ENCODE results near the gene NUCB1. TPM values are rescaled to one million over a fixed set of nuclear protein-coding genes. Genes with fewer than 3 reads are reported as not detected.

NUCB1 gene
- total RNA-seq, 1 experiment from 2014 or later, result 153 TPM

DNA sequence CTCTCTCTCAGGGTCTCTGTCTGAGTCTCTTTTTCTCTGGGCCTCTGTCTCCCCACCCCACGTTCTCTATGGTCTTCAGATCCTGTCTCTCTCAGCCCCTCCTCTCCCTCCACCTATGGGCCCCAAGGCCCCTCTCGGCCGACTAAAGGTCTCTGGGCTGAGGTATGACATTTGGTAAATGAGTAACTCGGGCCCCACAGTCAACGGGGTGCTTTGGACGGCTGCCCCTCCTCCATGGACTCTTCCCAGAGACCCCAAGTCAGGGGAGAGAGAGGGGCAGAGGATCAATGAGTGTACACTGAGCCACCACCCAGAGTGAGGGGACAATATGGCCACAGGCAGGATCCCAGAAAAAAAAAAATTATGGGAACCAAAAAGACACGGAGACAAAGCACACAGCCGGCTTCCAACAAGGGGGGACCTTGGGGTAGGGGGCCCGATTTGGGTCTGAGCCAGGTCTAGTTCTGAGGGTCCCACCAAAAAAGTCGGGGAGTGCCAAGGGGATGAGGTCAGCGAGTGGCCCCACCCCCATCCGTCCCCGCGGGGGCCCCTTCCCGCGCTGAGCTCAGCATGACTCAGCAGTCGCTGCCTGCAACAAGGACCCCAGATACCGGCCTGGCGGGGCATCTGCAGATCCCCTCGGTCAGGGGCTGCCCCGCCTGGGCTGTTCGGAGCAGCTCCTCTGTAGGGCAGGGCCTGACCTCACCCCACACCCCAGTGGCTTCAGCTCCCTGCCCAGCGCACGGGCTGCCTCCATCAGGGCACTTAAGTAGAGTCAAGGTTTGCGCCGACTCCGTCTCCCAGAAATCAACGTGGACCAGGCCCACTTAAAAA lies 63.5 kb downstream of the NUCB1 start (continued):
- TF ChIP-seq, protein P1, sequence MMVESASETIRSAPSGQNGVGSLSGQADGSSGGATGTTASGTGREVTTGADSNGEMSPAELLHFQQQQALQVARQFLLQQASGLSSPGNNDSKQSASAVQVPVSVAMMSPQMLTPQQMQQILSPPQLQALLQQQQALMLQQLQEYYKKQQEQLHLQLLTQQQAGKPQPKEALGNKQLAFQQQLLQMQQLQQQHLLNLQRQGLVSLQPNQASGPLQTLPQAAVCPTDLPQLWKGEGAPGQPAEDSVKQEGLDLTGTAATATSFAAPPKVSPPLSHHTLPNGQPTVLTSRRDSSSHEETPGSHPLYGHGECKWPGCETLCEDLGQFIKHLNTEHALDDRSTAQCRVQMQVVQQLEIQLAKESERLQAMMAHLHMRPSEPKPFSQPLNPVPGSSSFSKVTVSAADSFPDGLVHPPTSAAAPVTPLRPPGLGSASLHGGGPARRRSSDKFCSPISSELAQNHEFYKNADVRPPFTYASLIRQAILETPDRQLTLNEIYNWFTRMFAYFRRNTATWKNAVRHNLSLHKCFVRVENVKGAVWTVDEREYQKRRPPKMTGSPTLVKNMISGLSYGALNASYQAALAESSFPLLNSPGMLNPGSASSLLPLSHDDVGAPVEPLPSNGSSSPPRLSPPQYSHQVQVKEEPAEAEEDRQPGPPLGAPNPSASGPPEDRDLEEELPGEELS (CRISPR knock-in tag; IDR thresholded peaks at IDR 0.05), result peak; percentile 50; the same call in 1 of the 2 replicates
- TF ChIP-seq, protein P2, sequence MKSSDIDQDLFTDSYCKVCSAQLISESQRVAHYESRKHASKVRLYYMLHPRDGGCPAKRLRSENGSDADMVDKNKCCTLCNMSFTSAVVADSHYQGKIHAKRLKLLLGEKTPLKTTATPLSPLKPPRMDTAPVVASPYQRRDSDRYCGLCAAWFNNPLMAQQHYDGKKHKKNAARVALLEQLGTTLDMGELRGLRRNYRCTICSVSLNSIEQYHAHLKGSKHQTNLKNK (CRISPR knock-in tag; IDR thresholded peaks at IDR 0.05), result 0 out of 2 replicates have a peak, but pooled peaks have one; percentile 38
- no peak for TF ChIP-seq TEAD4 (CRISPR knock-in tag; IDR thresholded peaks at IDR 0.05)
- TF ChIP-seq ZNF138 (CRISPR knock-in tag; conservative IDR thresholded peaks at IDR 0.05), result no peak
- peak; percentile 65; the same call in 1 of the 2 replicates for TF ChIP-seq ZNF232 (CRISPR knock-in tag; IDR thresholded peaks at IDR 0.05)
- TF ChIP-seq KAT7 (CRISPR knock-in tag; IDR thresholded peaks at IDR 0.05; ENCODE audit: borderline replicate concordance), result no peak
- TF ChIP-seq E2F5 (CRISPR knock-in tag; IDR thresholded peaks at IDR 0.05), result peak; percentile 90
- peak; percentile 48; the same call in 1 of the 2 replicates for TF ChIP-seq SP1 (CRISPR knock-in tag; conservative IDR thresholded peaks at IDR 0.05)
- TF ChIP-seq AR (CRISPR knock-in tag; IDR thresholded peaks at IDR 0.05), result no peak
- TF ChIP-seq IRF2 (CRISPR knock-in tag; IDR thresholded peaks at IDR 0.05; ENCODE audit: borderline replicate concordance, low read depth), result no peak
- no peak for TF ChIP-seq GABPB1 (CRISPR knock-in tag; IDR thresholded peaks at IDR 0.05)
- TF ChIP-seq, protein P3, sequence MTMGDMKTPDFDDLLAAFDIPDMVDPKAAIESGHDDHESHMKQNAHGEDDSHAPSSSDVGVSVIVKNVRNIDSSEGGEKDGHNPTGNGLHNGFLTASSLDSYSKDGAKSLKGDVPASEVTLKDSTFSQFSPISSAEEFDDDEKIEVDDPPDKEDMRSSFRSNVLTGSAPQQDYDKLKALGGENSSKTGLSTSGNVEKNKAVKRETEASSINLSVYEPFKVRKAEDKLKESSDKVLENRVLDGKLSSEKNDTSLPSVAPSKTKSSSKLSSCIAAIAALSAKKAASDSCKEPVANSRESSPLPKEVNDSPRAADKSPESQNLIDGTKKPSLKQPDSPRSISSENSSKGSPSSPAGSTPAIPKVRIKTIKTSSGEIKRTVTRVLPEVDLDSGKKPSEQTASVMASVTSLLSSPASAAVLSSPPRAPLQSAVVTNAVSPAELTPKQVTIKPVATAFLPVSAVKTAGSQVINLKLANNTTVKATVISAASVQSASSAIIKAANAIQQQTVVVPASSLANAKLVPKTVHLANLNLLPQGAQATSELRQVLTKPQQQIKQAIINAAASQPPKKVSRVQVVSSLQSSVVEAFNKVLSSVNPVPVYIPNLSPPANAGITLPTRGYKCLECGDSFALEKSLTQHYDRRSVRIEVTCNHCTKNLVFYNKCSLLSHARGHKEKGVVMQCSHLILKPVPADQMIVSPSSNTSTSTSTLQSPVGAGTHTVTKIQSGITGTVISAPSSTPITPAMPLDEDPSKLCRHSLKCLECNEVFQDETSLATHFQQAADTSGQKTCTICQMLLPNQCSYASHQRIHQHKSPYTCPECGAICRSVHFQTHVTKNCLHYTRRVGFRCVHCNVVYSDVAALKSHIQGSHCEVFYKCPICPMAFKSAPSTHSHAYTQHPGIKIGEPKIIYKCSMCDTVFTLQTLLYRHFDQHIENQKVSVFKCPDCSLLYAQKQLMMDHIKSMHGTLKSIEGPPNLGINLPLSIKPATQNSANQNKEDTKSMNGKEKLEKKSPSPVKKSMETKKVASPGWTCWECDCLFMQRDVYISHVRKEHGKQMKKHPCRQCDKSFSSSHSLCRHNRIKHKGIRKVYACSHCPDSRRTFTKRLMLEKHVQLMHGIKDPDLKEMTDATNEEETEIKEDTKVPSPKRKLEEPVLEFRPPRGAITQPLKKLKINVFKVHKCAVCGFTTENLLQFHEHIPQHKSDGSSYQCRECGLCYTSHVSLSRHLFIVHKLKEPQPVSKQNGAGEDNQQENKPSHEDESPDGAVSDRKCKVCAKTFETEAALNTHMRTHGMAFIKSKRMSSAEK (CRISPR knock-in tag; IDR thresholded peaks at IDR 0.05; ENCODE audit: borderline replicate concordance), result no peak

Data from WTC11 (cell line).